ENCODE measurements around the gene SARDH. TPM values are rescaled to one million over a fixed set of nuclear protein-coding genes. Genes with fewer than 3 reads are reported as not detected.

The SARDH gene
- total and polyA plus RNA-seq, 9 of the 15 experiments (the other 6 are each of a cell fraction or from before 2014, with no cell fraction given) = 0.14 TPM; not detected in 8

DNA sequence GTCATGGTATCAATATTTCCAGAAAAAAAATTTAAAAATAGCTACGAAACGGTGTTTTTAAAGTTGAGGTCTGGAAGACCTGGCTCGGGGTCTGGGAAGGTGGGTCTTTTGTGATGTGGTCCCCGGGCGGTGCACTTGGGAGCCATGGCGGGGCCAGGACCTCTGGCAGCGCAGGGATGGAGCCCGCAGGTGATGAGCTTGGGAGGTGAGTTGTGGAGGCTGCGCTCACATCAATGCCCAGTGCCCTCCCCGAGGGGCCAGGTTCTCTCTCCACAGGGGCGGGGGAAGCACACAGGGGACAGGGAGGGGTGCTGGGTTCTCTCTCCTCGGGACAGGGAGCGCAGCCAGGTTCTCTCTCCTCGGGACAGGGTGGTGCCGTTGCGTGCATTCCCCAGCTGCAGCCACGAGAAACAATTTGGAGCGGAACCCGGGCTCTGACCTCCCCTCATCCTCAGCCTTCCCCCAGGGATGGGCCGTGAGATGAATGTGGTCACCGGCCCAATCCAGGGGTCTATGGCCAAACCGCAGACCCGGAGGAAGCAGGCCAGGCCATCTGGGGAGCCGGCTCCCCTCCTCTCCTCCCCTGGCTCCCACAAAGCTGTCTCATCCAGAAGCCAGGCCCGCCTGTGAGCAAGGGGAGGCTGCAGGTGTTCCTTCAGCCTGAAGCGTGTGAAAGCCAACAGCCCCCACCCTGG is 76.2 kb downstream of the SARDH start:
- FAIRE-seq = no peak
- ATAC-seq = no peak
- no peaks in the 10 kb centered on the region for H3K9me3 ChIP-seq (replicated peaks; ENCODE audit: control insufficient read depth, insufficient read depth, low read depth, low read length)
- H3K79me2 ChIP-seq (ENCODE audit: control insufficient read depth, insufficient read depth, low read length) = no peaks in the 10 kb centered on the region
- H3K4me3 ChIP-seq = no peak overlapping the region
- H3K27me3 ChIP-seq (ENCODE audit: control insufficient read depth in 2 of 2, insufficient read depth in 2 of 2, low read length in 2 of 2) = peaks cover 15 to 86% of the 10 kb centered on the region in 2 experiments; a peak in 4 of 5 replicates
- no peaks in the 10 kb centered on the region for H3K36me3 ChIP-seq (ENCODE audit: control insufficient read depth, insufficient read depth, low read length)
- CTCF ChIA-PET (ENCODE audit: low intra/inter-chr PET ratio) = no interaction called here
- in situ Hi-C loops (cut with MboI) = no loop called here
- 3% methylated on average over 24 of the region's 26 CpGs for WGBS (ENCODE audit: insufficient coverage, low coverage, missing lambda C conversion rate)
- no peak overlapping the region for H3K27ac ChIP-seq (ENCODE audit: extremely low read depth, low read depth, low read length)
- H3K4me2 ChIP-seq (ENCODE audit: insufficient read depth, low read length) = no peak overlapping the region
- no peaks in the 10 kb centered on the region for H3K9me1 ChIP-seq (ENCODE audit: control insufficient read depth, insufficient read depth, low read length)
- intact Hi-C loops (cut with micrococcal nuclease) = no loop called here
- H2AFZ ChIP-seq (ENCODE audit: low read depth, low read length) = no peak overlapping the region
- H3K9ac ChIP-seq (ENCODE audit: insufficient read depth in 1 of 2, low read depth in 2 of 2, low read length in 2 of 2) = no peak overlapping the region
- H4K20me1 ChIP-seq (replicated peaks; ENCODE audit: control insufficient read depth, insufficient read depth, low read length) = peaks cover 33% of the 10 kb centered on the region
- BruUV-seq (replicated peaks) = no TSS peak
- POLR2A ChIA-PET = interaction anchor here (0.6 to 0.8 kb wide), 4 partner anchors 9 to 333 kb away, joined by 3 read pairs; no protein-coding TSS in a partner anchor
- H3K4me1 ChIP-seq (replicated peaks in 1 of 2; ENCODE audit: control insufficient read depth in 2 of 2, insufficient read depth in 2 of 2, low read length in 2 of 2) = peaks cover 0 to 10% of the 10 kb centered on the region in 2 experiments; a peak in 2 of 5 replicates
- no peak for DNase-seq (ENCODE audit: extremely low read depth in 1 of 4, low spot score in 3 of 4)
- TF ChIP-seq DACH1 (IDR thresholded peaks at IDR 0.05; ENCODE audit: partially characterized antibody) (no peak), ARHGAP35 (IDR thresholded peaks at IDR 0.05; ENCODE audit: partially characterized antibody) (no peak), ELF2 (CRISPR knock-in tag; IDR thresholded peaks at IDR 0.05) (no peak), LCOR (CRISPR knock-in tag; IDR thresholded peaks at IDR 0.05) (no peak), CCNT2 (IDR thresholded peaks at IDR 0.05; ENCODE audit: borderline replicate concordance, extremely low read depth, insufficient read length, low read depth, low read length) (no peak), ZSCAN29 (IDR thresholded peaks at IDR 0.05) (no peak), ETV5 (CRISPR knock-in tag; IDR thresholded peaks at IDR 0.05; ENCODE audit: low read depth) (no peak), KLF10 (CRISPR knock-in tag; IDR thresholded peaks at IDR 0.05) (no peak), SAFB2 (IDR thresholded peaks at IDR 0.05; ENCODE audit: borderline replicate concordance, low read depth, low read length, severe bottlenecking) (no peak), KDM2B (CRISPR knock-in tag; IDR thresholded peaks at IDR 0.05) (no peak)
- TF ChIP-seq, protein P1, sequence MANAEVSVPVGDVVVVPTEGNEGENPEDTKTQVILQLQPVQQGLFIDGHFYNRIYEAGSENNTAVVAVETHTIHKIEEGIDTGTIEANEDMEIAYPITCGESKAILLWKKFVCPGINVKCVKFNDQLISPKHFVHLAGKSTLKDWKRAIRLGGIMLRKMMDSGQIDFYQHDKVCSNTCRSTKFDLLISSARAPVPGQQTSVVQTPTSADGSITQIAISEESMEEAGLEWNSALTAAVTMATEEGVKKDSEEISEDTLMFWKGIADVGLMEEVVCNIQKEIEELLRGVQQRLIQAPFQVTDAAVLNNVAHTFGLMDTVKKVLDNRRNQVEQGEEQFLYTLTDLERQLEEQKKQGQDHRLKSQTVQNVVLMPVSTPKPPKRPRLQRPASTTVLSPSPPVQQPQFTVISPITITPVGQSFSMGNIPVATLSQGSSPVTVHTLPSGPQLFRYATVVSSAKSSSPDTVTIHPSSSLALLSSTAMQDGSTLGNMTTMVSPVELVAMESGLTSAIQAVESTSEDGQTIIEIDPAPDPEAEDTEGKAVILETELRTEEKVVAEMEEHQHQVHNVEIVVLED (CRISPR knock-in tag; IDR thresholded peaks at IDR 0.05) = no peak
- TF ChIP-seq, protein P2, sequence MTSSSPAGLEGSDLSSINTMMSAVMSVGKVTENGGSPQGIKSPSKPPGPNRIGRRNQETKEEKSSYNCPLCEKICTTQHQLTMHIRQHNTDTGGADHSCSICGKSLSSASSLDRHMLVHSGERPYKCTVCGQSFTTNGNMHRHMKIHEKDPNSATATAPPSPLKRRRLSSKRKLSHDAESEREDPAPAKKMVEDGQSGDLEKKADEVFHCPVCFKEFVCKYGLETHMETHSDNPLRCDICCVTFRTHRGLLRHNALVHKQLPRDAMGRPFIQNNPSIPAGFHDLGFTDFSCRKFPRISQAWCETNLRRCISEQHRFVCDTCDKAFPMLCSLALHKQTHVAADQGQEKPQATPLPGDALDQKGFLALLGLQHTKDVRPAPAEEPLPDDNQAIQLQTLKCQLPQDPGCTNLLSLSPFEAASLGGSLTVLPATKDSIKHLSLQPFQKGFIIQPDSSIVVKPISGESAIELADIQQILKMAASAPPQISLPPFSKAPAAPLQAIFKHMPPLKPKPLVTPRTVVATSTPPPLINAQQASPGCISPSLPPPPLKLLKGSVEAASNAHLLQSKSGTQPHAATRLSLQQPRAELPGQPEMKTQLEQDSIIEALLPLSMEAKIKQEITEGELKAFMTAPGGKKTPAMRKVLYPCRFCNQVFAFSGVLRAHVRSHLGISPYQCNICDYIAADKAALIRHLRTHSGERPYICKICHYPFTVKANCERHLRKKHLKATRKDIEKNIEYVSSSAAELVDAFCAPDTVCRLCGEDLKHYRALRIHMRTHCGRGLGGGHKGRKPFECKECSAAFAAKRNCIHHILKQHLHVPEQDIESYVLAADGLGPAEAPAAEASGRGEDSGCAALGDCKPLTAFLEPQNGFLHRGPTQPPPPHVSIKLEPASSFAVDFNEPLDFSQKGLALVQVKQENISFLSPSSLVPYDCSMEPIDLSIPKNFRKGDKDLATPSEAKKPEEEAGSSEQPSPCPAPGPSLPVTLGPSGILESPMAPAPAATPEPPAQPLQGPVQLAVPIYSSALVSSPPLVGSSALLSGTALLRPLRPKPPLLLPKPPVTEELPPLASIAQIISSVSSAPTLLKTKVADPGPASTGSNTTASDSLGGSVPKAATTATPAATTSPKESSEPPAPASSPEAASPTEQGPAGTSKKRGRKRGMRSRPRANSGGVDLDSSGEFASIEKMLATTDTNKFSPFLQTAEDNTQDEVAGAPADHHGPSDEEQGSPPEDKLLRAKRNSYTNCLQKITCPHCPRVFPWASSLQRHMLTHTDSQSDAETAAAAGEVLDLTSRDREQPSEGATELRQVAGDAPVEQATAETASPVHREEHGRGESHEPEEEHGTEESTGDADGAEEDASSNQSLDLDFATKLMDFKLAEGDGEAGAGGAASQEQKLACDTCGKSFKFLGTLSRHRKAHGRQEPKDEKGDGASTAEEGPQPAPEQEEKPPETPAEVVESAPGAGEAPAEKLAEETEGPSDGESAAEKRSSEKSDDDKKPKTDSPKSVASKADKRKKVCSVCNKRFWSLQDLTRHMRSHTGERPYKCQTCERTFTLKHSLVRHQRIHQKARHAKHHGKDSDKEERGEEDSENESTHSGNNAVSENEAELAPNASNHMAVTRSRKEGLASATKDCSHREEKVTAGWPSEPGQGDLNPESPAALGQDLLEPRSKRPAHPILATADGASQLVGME (CRISPR knock-in tag; IDR thresholded peaks at IDR 0.05) = no peak
- TF ChIP-seq, protein P3, sequence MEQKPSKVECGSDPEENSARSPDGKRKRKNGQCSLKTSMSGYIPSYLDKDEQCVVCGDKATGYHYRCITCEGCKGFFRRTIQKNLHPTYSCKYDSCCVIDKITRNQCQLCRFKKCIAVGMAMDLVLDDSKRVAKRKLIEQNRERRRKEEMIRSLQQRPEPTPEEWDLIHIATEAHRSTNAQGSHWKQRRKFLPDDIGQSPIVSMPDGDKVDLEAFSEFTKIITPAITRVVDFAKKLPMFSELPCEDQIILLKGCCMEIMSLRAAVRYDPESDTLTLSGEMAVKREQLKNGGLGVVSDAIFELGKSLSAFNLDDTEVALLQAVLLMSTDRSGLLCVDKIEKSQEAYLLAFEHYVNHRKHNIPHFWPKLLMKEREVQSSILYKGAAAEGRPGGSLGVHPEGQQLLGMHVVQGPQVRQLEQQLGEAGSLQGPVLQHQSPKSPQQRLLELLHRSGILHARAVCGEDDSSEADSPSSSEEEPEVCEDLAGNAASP (IDR thresholded peaks at IDR 0.05) = no peak
